HG02610 (cell line): ENCODE measurements around the gene PKIG.

Experiments used
- ATAC-seq: cut with Tn5 transposase; IDR thresholded peaks from one replicate; pipeline ENCODE4 v1.9.1; 2021; ENCODE audit warnings: mild to moderate bottlenecking, moderate library complexity; ENCODE audit not compliant: unreplicated experiment

Gene PKIG

GRCh38 chr20:44616604-44616964 is 34.2 kb downstream of the PKIG start:
- ATAC-seq = no peak

- no peak for ATAC-seq
These were observed 35.9 kb downstream of the PKIG start for GRCh38 chr20:44618318-44618731.

GRCh38 chr20:44619294-44619693 is 36.9 kb downstream of the PKIG start:
- ATAC-seq = no peak

GRCh38 chr20:44620030-44620429 is 37.7 kb downstream of the PKIG start:
- no peak for ATAC-seq

GRCh38 chr20:44621325-44621724 is 38.9 kb downstream of the PKIG start:
- ATAC-seq = no peak

- no peak for ATAC-seq
These were observed 39.6 kb downstream of the PKIG start for GRCh38 chr20:44621939-44622338.

GRCh38 chr20:44622501-44623270 is 40.3 kb downstream of the PKIG start:
- no peak for ATAC-seq

GRCh38 chr20:44624152-44624551 is 41.8 kb downstream of the PKIG start:
- ATAC-seq = no peak

- ATAC-seq = no peak
These were observed 42.4 kb downstream of the PKIG start for GRCh38 chr20:44624743-44625271.

- no peak for ATAC-seq
These were observed 43.0 kb downstream of the PKIG start for GRCh38 chr20:44625361-44625760.

GRCh38 chr20:44626278-44626677 is 43.9 kb downstream of the PKIG start:
- ATAC-seq = no peak

- no peak for ATAC-seq
These were observed 45.1 kb downstream of the PKIG start for GRCh38 chr20:44627364-44628010.

- ATAC-seq = no peak
These were observed 46.6 kb downstream of the PKIG start for GRCh38 chr20:44629017-44629385.

- no peak for ATAC-seq
These were observed 47.2 kb downstream of the PKIG start for GRCh38 chr20:44629542-44629941.

GRCh38 chr20:44630297-44630696 is 47.9 kb downstream of the PKIG start:
- no peak for ATAC-seq

- ATAC-seq = no peak
These were observed 49.8 kb downstream of the PKIG start for GRCh38 chr20:44632103-44632752.

- no peak for ATAC-seq
These were observed 50.9 kb downstream of the PKIG start for GRCh38 chr20:44633187-44633810.

GRCh38 chr20:44633872-44634600 is 51.7 kb downstream of the PKIG start:
- no peak for ATAC-seq

GRCh38 chr20:44635877-44636276 is 53.5 kb downstream of the PKIG start:
- no peak for ATAC-seq

- no peak for ATAC-seq
These were observed 54.7 kb downstream of the PKIG start for GRCh38 chr20:44637042-44637441.
